D721Med (cell line): ENCODE measurements around the gene PEF1.

Experiments
- DNase-seq: peaks from one replicate; pipeline ENCODE4 v3.0.0; 2011; ENCODE audit warnings: low spot score; ENCODE audit not compliant: insufficient read length
- FAIRE-seq: peaks from 2 replicates; lab custom pipeline; 2011; peaks lifted over from hg19 to GRCh38; lab: Jason Lieb, UNC
- TF ChIP-seq, protein P1 (sequence below): IDR thresholded peaks from 2 replicates; pipeline ENCODE4 v1.5.1; 2012; ENCODE audit warnings: mild to moderate bottlenecking, control low read depth; ENCODE audit not compliant: insufficient read depth; ENCODE audit errors: missing control alignments

PEF1 gene

DNA sequence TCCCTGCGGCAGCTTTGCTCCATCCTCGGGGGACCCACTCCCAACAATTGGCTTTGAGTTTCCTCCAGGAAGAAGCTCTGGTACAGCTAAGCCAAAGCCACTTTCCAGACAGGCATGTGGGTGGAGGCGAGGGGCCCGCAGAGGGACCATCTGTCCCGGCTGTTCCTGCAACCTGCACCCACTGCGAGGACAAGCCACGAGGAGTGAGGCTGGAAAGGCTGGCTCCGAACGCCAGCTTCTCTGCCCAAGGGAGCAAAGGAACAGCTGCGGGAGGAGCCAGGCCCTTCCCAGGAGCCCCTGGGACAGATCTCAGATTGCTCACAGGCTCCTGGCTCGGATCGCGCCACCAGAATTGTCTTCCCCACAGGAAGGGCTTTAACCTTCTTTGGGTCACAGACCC, 28.3 kb upstream of the PEF1 start:
- peak; percentile 82 for DNase-seq
- FAIRE-seq: no peak

DNA sequence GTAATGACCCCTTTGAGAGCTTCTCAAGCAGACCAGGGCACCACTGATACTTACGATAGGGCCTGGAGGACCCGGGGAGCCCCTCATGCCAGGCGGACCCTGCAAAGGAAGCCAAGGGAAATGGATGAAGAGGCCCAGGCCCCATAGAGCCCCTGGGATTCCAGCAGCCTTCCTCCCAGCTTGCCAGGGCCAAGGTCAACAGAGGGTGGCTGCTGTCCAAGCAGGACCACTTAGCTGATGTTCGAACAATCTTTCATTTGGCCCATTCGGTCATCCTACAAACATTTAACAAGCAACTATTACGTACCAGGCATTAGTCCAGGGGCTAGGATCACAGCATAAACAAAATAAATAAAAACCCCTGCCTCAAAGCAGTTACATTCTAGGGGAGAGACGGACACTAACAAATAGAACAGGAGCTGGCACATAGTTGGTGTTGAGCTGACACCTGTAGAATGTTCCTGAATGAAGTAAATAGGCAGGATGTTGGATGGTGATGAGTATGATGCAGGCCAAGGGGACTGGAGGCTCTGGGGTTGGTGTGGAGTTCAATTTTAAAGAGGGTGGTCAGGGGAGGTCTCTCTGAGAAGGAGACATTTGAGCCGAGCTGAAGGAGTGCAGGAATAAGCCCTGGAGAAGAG, 27.0 kb upstream of the PEF1 start:
- TF ChIP-seq, protein P1, sequence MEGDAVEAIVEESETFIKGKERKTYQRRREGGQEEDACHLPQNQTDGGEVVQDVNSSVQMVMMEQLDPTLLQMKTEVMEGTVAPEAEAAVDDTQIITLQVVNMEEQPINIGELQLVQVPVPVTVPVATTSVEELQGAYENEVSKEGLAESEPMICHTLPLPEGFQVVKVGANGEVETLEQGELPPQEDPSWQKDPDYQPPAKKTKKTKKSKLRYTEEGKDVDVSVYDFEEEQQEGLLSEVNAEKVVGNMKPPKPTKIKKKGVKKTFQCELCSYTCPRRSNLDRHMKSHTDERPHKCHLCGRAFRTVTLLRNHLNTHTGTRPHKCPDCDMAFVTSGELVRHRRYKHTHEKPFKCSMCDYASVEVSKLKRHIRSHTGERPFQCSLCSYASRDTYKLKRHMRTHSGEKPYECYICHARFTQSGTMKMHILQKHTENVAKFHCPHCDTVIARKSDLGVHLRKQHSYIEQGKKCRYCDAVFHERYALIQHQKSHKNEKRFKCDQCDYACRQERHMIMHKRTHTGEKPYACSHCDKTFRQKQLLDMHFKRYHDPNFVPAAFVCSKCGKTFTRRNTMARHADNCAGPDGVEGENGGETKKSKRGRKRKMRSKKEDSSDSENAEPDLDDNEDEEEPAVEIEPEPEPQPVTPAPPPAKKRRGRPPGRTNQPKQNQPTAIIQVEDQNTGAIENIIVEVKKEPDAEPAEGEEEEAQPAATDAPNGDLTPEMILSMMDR: no peak
- DNase-seq (no peak), FAIRE-seq (no peak)

More for the DNA sequence above, 28.3 kb upstream of the PEF1 start:
- TF ChIP-seq, protein P1: no peak

DNA sequence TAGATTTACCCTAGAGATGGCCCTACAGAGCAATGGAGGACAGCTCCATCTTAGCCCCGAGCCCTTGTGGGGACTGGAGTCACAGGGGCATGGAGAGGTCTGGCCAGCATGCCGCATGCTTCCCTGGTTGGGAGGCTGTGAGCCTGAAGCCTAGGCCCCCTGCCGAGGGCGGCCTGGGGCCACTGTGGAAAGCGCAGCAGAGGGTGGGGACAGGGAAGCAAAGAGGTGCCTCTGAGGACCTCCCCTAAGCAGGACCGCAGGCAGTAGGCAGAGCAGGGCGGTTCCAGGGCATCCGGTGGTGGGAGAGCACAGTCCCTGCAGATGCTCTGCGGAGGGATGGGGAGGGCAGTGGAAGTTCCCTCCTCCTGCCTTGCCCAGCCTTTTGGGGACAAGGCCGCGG, 26.5 kb upstream of the PEF1 start:
- no peak for FAIRE-seq
- TF ChIP-seq, protein P1: no peak
- DNase-seq: no peak

DNA sequence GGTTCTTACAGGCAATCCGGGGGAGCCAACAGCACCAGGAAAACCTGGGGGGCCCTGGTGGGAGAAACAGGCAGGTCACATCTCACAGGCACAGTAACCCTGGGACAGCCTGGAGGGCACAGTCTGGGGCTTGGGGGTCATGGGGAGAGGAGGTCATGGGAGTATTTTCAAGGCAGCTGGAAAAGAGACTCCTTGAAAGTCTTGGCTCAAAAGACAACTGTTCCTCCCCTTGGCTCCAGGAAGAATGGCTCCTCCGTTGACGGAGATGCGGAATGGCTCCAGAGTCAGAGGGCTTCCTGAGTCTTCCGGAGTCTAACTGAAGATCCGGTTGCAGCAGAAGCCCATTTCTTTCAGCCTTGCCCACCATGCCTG, 25.9 kb upstream of the PEF1 start:
- TF ChIP-seq, protein P1: no peak
- DNase-seq (no peak), FAIRE-seq (no peak)

DNA sequence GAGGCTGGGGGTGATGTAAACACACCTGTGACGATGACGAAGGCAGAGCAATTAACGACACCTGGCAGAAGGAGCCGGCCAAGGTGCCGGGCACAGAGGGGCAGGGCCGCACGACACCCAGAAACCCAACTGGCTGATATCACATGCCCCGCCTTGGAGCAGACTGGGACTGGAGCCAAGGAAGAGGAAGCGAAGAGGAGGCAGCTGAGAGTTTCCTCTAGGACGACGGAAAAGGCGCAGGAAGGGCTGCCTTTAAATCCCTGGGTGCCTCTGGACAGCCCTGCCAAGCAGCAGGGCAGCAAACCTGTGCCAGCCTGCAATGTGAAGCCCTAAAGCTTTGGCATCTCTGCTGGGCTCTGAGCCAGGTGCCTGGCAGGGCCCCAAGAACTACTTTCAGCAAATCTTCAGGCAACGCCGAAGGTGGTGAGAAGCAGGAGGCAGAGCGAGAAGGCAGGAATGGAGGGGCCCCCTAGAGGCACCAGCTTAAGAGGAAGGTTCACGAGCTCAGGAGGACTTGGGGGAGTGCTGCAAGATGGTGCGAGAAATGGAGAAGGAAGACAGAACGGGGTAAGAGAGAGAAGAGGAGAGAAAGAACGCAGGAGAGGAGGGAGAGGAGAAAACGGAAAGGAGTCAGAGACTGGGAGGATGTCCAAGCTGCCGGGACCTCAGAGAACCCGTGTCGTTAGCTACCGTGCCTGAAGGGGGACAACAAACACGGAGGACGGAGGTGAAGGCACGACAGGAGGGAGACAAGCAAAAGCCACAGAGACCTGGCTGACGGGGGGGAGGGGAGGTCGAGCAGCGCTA, 25.3 kb upstream of the PEF1 start:
- no peak for FAIRE-seq
- no peak for DNase-seq
- TF ChIP-seq, protein P1: peak; percentile 46

DNA sequence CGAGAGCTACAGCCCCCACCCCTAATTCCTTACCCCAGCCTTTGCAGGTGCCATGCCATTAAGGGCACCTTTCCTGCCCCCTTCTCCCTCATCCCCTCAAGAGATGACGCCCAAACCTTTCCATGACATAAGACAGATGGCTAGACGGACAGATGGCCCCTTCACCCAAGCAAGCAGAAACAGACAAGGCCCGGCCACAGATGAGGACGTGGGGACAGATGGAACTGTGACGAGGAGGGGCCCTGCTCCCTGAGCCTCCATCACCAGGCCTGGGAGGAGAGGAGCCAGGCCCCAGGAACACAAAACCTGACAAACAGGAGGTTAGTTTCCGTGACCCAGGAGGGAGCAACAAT, 24.7 kb upstream of the PEF1 start:
- FAIRE-seq (no peak), DNase-seq (no peak)
- TF ChIP-seq, protein P1: no peak
